HepG2 (cell line): ENCODE results near the gene SAE1. TPM values are rescaled to one million over a fixed set of nuclear protein-coding genes. Genes with fewer than 3 reads are reported as not detected.

Source experiments
- ATAC-seq: fragments of 200-7000 bp; cut with Tn5 transposase; 3 replicates; pipeline ENCODE4 v1.9.1; 2020; ENCODE audit warnings: mild to moderate bottlenecking, moderate library complexity
- BruUV-seq: library from RNA; stranded (reverse); fragments of 400-500 nt; replicated peaks from 2 replicates; lab custom pipeline; 2021; lab: Mats Ljungman, UMichigan
- CTCF ChIA-PET: fragments of 300-600 bp; formaldehyde crosslinking; extraction: SDS; loops from one replicate; lab custom pipeline; 2021; ENCODE audit warnings: low total read pairs, inconsistent platforms, low intra/inter-chr PET ratio; lab: Yijun Ruan, JAX
- POLR2A ChIA-PET: fragments of 350-600 bp; sonication (Branson Sonifier 250); formaldehyde crosslinking; loops from one replicate; lab custom pipeline; 2020; ENCODE audit warnings: antibody characterized with exemption, inconsistent platforms; lab: Yijun Ruan, JAX
- DNase-seq: peaks from one replicate; pipeline ENCODE4 v3.0.0-alpha.2; 2015; ENCODE audit warnings: low spot score
- FAIRE-seq: peaks from 3 replicates; lab custom pipeline; 2011; peaks lifted over from hg19 to GRCh38; lab: Jason Lieb, UNC
- H2AFZ ChIP-seq: one replicate; pipeline ENCODE4 v1.6.1; 2011; ENCODE audit warnings: low read length, inconsistent platforms
- H3K27ac ChIP-seq: fragments of 300-600 bp; 3 replicates; pipeline ENCODE4 v1.8.0; 2011; ENCODE audit warnings: mixed run types, mild to moderate bottlenecking, mixed read lengths, low read length, inconsistent platforms; ENCODE audit not compliant: insufficient read depth; ENCODE audit errors: extremely low read length
- H3K27me3 ChIP-seq, 2 experiments: fragments of 200-600 bp in 1 of 2; 2 replicates in 1 of 2; 3 replicates in 1 of 2; pipeline versions ENCODE4 v1.6.0 to v1.8.0; 2011; ENCODE audit warnings: low read length in 2 of 2, mild to moderate bottlenecking in 2 of 2, moderate library complexity in 2 of 2, inconsistent platforms in 1 of 2; ENCODE audit not compliant: insufficient read depth in 2 of 2, control insufficient read depth in 1 of 2
- H3K36me3 ChIP-seq, 2 experiments: fragments of 200-600 bp in 1 of 2; replicated peaks in 1 of 2; 2 replicates in 1 of 2; 3 replicates in 1 of 2; pipeline versions ENCODE4 v1.5.1 to v1.8.0; 2011; ENCODE audit warnings: low read length in 2 of 2, inconsistent platforms in 1 of 2; ENCODE audit not compliant: insufficient read depth in 2 of 2, control insufficient read depth in 1 of 2
- H3K4me1 ChIP-seq: 2 replicates; pipeline ENCODE4 v1.5.1; 2012; ENCODE audit warnings: low read length, inconsistent platforms; ENCODE audit not compliant: insufficient read depth
- H3K4me2 ChIP-seq: 2 replicates; pipeline ENCODE4 v1.6.0; 2011; ENCODE audit warnings: low read depth, low read length, inconsistent platforms
- H3K4me3 ChIP-seq, 3 experiments: fragments of 200-600 bp in 1 of 3; sonication (generic), shearing (Covaris generic) in 1 of 3; replicated peaks in 1 of 3; 2 replicates each; pipeline ENCODE4 v1.5.1; 2011 to 2016; ENCODE audit warnings: low read length in 3 of 3, inconsistent platforms in 2 of 3, low read depth in 2 of 3, mild to moderate bottlenecking in 2 of 3, control low read depth in 1 of 3, mixed read lengths in 1 of 3; ENCODE audit not compliant: insufficient read depth in 1 of 3
- H3K79me2 ChIP-seq: one replicate; pipeline ENCODE4 v1.6.1; 2011; ENCODE audit warnings: low read length, inconsistent platforms; ENCODE audit not compliant: insufficient read depth
- H3K9ac ChIP-seq: 2 replicates; pipeline ENCODE4 v1.6.0; 2011; ENCODE audit warnings: mild to moderate bottlenecking, low read depth, low read length, inconsistent platforms; ENCODE audit not compliant: insufficient read depth
- H3K9me3 ChIP-seq: 2 replicates; pipeline ENCODE4 v1.5.1; 2012; ENCODE audit warnings: mild to moderate bottlenecking, low read length
- H4K20me1 ChIP-seq: 2 replicates; pipeline ENCODE4 v1.6.0; 2011; ENCODE audit warnings: inconsistent platforms, mild to moderate bottlenecking, low read length, moderate library complexity; ENCODE audit not compliant: insufficient read depth
- GZF1 ChIP-seq: sonication (generic); formaldehyde crosslinking; IDR thresholded peaks from 2 replicates; pipeline ENCODE4 v1.5.1; 2020; ENCODE audit warnings: mild to moderate bottlenecking, missing genetic modification reagents
- ISL2 ChIP-seq: sonication (generic); formaldehyde crosslinking; IDR thresholded peaks from 2 replicates; pipeline ENCODE4 v1.5.0; 2020; ENCODE audit warnings: missing genetic modification reagents
- NFIB ChIP-seq: sonication (generic); formaldehyde crosslinking; IDR thresholded peaks from 2 replicates; pipeline ENCODE4 v1.9.0; 2021; ENCODE audit warnings: missing genetic modification reagents, mild to moderate bottlenecking, borderline replicate concordance
- NPAS2 ChIP-seq: sonication (generic); formaldehyde crosslinking; IDR thresholded peaks from 2 replicates; pipeline ENCODE4 v1.8.0; 2022; ENCODE audit warnings: mild to moderate bottlenecking, missing genetic modification reagents, borderline replicate concordance
- PHF8 ChIP-seq: sonication (generic); formaldehyde crosslinking; IDR thresholded peaks from 2 replicates; pipeline ENCODE4 v1.5.0; 2020; ENCODE audit warnings: missing genetic modification reagents
- SNAI1 ChIP-seq: sonication (generic); formaldehyde crosslinking; IDR thresholded peaks from 2 replicates; pipeline ENCODE4 v1.5.0; 2020; ENCODE audit warnings: mild to moderate bottlenecking, missing genetic modification reagents, borderline replicate concordance
- ZNF3 ChIP-seq: IDR thresholded peaks from 2 replicates; pipeline ENCODE4 v1.7.0; 2017; ENCODE audit warnings: inconsistent platforms
- ZNF790 ChIP-seq: sonication (generic); formaldehyde crosslinking; IDR thresholded peaks from 2 replicates; pipeline ENCODE4 v1.8.0; 2022; ENCODE audit warnings: missing genetic modification reagents, mild to moderate bottlenecking, borderline replicate concordance
- ZSCAN25 ChIP-seq: sonication (generic); formaldehyde crosslinking; IDR thresholded peaks from 2 replicates; pipeline ENCODE4 v1.8.0; 2022; ENCODE audit warnings: mild to moderate bottlenecking, missing genetic modification reagents
- in situ Hi-C: cut with HindIII; loops from 2 replicates; pipeline ENCODE4 v1.10.0; 2017; ENCODE audit warnings: low pct_unique_long_range_greater_than_20kb; ENCODE audit not compliant: extremely low pct_ligation_motif_present
- intact Hi-C: fragments of 100-400 bp; cut with micrococcal nuclease; formaldehyde crosslinking; loops from one replicate; pipeline ENCODE4 v1.10.0; 2022; ENCODE audit not compliant: unreplicated experiment
- polyA plus RNA-seq, 8 experiments: library from polyadenylated mRNA; depleted of rRNA in 3 of 8; stranded (reverse) in 7 of 8; unstranded in 1 of 8; fragments of >200 nt; fragmentation: Illumina TruSeq in 4 of 8; extraction: Trizol in 4 of 8; gene quantifications; 2 replicates each; pipeline versions ENCODE4 v1.2.1 to v1.2.3, GENCODE V29; 2011 to 2016; ENCODE audit warnings: low read depth in 4 of 8, missing spikeins in 1 of 8, mixed read lengths in 1 of 8; ENCODE audit not compliant: insufficient read depth in 1 of 8
- total RNA-seq, 5 experiments: library from RNA; depleted of rRNA; stranded (reverse); fragments of >200 nt; fragmentation: Illumina TruSeq; extraction: Trizol; gene quantifications; 2 replicates each; pipeline ENCODE4 v1.2.3, GENCODE V29; 2016; ENCODE audit warnings: low read depth in 1 of 5
- TF ChIP-seq, protein P1 (sequence below): sonication (generic); formaldehyde crosslinking; IDR thresholded peaks from 2 replicates; pipeline ENCODE4 v1.4.0; 2020; ENCODE audit warnings: mild to moderate bottlenecking, missing genetic modification reagents

Gene SAE1
- total and polyA plus RNA-seq, 2 of the 13 experiments (the other 11 are each of a cell fraction or from before 2014, with no cell fraction given) = 87.6 to 197 TPM

- H4K20me1 ChIP-seq = no peaks in the 10 kb centered on the region
- no peak overlapping the region for H2AFZ ChIP-seq
- intact Hi-C loops (loop anchor here (1.0 kb wide), 2 partner anchors 46 to 89 kb away; no protein-coding TSS in a partner anchor), in situ Hi-C loops (loop anchor here (5.0 to 10.0 kb wide), 2 partner anchors 48 to 101 kb away; no protein-coding TSS in a partner anchor)
- TF ChIP-seq PHF8 (CRISPR knock-in tag) (no peak), NPAS2 (CRISPR knock-in tag) (no peak), ZNF3 (no peak), SNAI1 (CRISPR knock-in tag) (no peak), ZSCAN25 (no peak), ZNF790 (CRISPR knock-in tag) (no peak), GZF1 (CRISPR knock-in tag) (no peak), ISL2 (no peak), NFIB (CRISPR knock-in tag) (no peak)
- TF ChIP-seq, protein P1, sequence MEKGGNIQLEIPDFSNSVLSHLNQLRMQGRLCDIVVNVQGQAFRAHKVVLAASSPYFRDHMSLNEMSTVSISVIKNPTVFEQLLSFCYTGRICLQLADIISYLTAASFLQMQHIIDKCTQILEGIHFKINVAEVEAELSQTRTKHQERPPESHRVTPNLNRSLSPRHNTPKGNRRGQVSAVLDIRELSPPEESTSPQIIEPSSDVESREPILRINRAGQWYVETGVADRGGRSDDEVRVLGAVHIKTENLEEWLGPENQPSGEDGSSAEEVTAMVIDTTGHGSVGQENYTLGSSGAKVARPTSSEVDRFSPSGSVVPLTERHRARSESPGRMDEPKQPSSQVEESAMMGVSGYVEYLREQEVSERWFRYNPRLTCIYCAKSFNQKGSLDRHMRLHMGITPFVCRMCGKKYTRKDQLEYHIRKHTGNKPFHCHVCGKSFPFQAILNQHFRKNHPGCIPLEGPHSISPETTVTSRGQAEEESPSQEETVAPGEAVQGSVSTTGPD (CRISPR knock-in tag) = no peak
- no peaks in the 10 kb centered on the region for H3K36me3 ChIP-seq
- no peaks in the 10 kb centered on the region for H3K79me2 ChIP-seq
- no peak overlapping the region for H3K27ac ChIP-seq
- ChIA-PET POLR2A (interaction anchor here (1.2 to 1.8 kb wide), 2 partner anchors 11 to 13 kb away, joined by 3 to 11 read pairs; partner anchors contain the start of gene ZC3H4), CTCF (interaction anchor here (2.8 kb wide), 1 partner anchor 46 kb away, joined by 54 read pairs; no protein-coding TSS in a partner anchor)
- H3K4me1 ChIP-seq = peaks cover 36% of the 10 kb centered on the region
- ATAC-seq (no peak), DNase-seq (no peak), FAIRE-seq (no peak)
- BruUV-seq = no TSS peak
- H3K27me3 ChIP-seq = no peaks in the 10 kb centered on the region
- no peak overlapping the region for H3K9ac ChIP-seq
- H3K9me3 ChIP-seq = no peaks in the 10 kb centered on the region
- no peak overlapping the region for H3K4me2 ChIP-seq
- no peak overlapping the region for H3K4me3 ChIP-seq
Observed at GRCh38 chr19:47125669-47125938, 5.0 kb upstream of the SAE1 start.
